Neural cell (in vitro differentiated cells): ENCODE results near the gene CRB2. TPM values are rescaled to one million over a fixed set of nuclear protein-coding genes. Genes with fewer than 3 reads are reported as not detected.

ENCODE experiments used
- H2AFZ ChIP-seq: fragments of 200-600, 300-800 bp; sonication (generic), shearing (Covaris generic); 2 replicates; pipeline ENCODE4 v1.6.0; 2014; ENCODE audit warnings: low read depth, mild to moderate bottlenecking, antibody characterized with exemption, low read length, moderate library complexity
- H3F3A ChIP-seq: fragments of 200-600 bp; shearing (Covaris generic); 2 replicates; pipeline ENCODE4 v1.6.1; 2016; ENCODE audit warnings: mild to moderate bottlenecking, moderate library complexity, mixed read lengths, antibody characterized with exemption, low read length; ENCODE audit not compliant: insufficient read depth, poor library complexity, severe bottlenecking
- H3K27ac ChIP-seq: fragments of 200-600, 300-800 bp; sonication (generic), shearing (Covaris generic); 2 replicates; pipeline ENCODE4 v1.5.1; 2014; ENCODE audit warnings: mild to moderate bottlenecking, low read length, moderate library complexity
- H3K27me3 ChIP-seq: fragments of 300-800, 200-600 bp; sonication (generic), shearing (Covaris generic); 2 replicates; pipeline ENCODE4 v1.6.0; 2014; ENCODE audit warnings: mild to moderate bottlenecking, low read depth, low read length, moderate library complexity; ENCODE audit not compliant: insufficient read depth
- H3K36me3 ChIP-seq: fragments of 300-800, 200-600 bp; sonication (generic), shearing (Covaris generic); 2 replicates; pipeline ENCODE4 v1.5.1; 2014; ENCODE audit warnings: mild to moderate bottlenecking, antibody characterized with exemption, low read length, moderate library complexity; ENCODE audit not compliant: insufficient read depth
- H3K4me2 ChIP-seq: fragments of 300-800, 200-600 bp; sonication (generic), shearing (Covaris generic); 2 replicates; pipeline ENCODE4 v1.6.0; 2014; ENCODE audit warnings: mild to moderate bottlenecking, low read length
- H3K4me3 ChIP-seq: fragments of 300-800, 200-600 bp; sonication (generic), shearing (Covaris generic); 2 replicates; pipeline ENCODE4 v1.5.1; 2014; ENCODE audit warnings: mild to moderate bottlenecking, low read length, moderate library complexity
- H3K79me2 ChIP-seq: fragments of 200-600 bp; shearing (Covaris generic); replicated peaks from 2 replicates; pipeline ENCODE4 v1.6.0; 2014; ENCODE audit warnings: mild to moderate bottlenecking, low read length, moderate library complexity; ENCODE audit not compliant: insufficient read depth
- H3K9ac ChIP-seq: fragments of 300-800, 200-600 bp; sonication (generic), shearing (Covaris generic); 2 replicates; pipeline ENCODE4 v1.6.1; 2016; ENCODE audit warnings: mild to moderate bottlenecking, low read length, mixed read lengths
- H3K9me2 ChIP-seq: fragments of 200-600 bp; shearing (Covaris generic); 2 replicates; pipeline ENCODE4 v1.6.1; 2016; ENCODE audit warnings: mild to moderate bottlenecking, low read length, mixed read lengths; ENCODE audit not compliant: insufficient read depth
- H3K9me3 ChIP-seq: fragments of 200-600, 300-800 bp; sonication (generic), shearing (Covaris generic); 2 replicates; pipeline ENCODE4 v1.6.1; 2016; ENCODE audit warnings: mild to moderate bottlenecking, mixed run types, low read length, moderate library complexity, mixed read lengths
- H4K20me1 ChIP-seq: fragments of 200-600 bp; shearing (Covaris generic); 2 replicates; pipeline ENCODE4 v1.6.1; 2016; ENCODE audit warnings: mild to moderate bottlenecking, mixed run types; ENCODE audit not compliant: insufficient read depth
- EP300 ChIP-seq: fragments of 450-650 bp; conservative IDR thresholded peaks from 2 replicates; pipeline ENCODE4 v1.6.1; 2014; ENCODE audit warnings: antibody characterized with exemption, mild to moderate bottlenecking, moderate library complexity; ENCODE audit not compliant: poor library complexity, severe bottlenecking
- EZH2 ChIP-seq: fragments of 200-600, 300-800 bp; shearing (Covaris generic), sonication (generic); IDR thresholded peaks from 2 replicates; pipeline ENCODE4 v1.6.1; 2014; ENCODE audit warnings: antibody characterized with exemption, low read length, borderline replicate concordance, mild to moderate bottlenecking; ENCODE audit not compliant: insufficient read depth, poor library complexity, severe bottlenecking
- POLR2AphosphoS5 ChIP-seq: IDR thresholded peaks from 2 replicates; pipeline ENCODE4 v1.6.1; 2012
- RAD21 ChIP-seq: fragments of 450-650 bp; conservative IDR thresholded peaks from 2 replicates; pipeline ENCODE4 v1.6.1; 2014; ENCODE audit warnings: antibody characterized with exemption, mild to moderate bottlenecking, moderate library complexity
- REST ChIP-seq: IDR thresholded peaks from 2 replicates; pipeline ENCODE4 v1.6.1; 2012; ENCODE audit warnings: borderline replicate concordance
- polyA plus RNA-seq: library from polyadenylated mRNA; depleted of rRNA; stranded (reverse); fragments of >200 nt; gene quantifications from 2 replicates; pipeline ENCODE4 v1.2.3, GENCODE V29; 2014

Gene CRB2
- polyA plus RNA-seq, 1 donor from 2014 or later, result 0.32 TPM

- H3K36me3 ChIP-seq, result no peaks in the 10 kb centered on the region
- H3K9me2 ChIP-seq, result no peaks in the 10 kb centered on the region
- H3K4me3 ChIP-seq, result no peak overlapping the region
- no peaks in the 10 kb centered on the region for H3K27me3 ChIP-seq
- no peaks in the 10 kb centered on the region for H4K20me1 ChIP-seq
- TF ChIP-seq POLR2AphosphoS5 (no peak), REST (no peak), EP300 (no peak), RAD21 (no peak)
- H3F3A ChIP-seq, result no peaks in the 10 kb centered on the region
- H3K4me2 ChIP-seq, result no peak overlapping the region
- H2AFZ ChIP-seq, result no peak overlapping the region
- peaks cover 3% of the 10 kb centered on the region for H3K9me3 ChIP-seq
- no peaks in the 10 kb centered on the region for H3K79me2 ChIP-seq
- H3K27ac ChIP-seq, result no peak overlapping the region
- no peak overlapping the region for H3K9ac ChIP-seq
Measured at GRCh38 chr9:123394291-123395235, 38.6 kb downstream of the CRB2 start.

DNA sequence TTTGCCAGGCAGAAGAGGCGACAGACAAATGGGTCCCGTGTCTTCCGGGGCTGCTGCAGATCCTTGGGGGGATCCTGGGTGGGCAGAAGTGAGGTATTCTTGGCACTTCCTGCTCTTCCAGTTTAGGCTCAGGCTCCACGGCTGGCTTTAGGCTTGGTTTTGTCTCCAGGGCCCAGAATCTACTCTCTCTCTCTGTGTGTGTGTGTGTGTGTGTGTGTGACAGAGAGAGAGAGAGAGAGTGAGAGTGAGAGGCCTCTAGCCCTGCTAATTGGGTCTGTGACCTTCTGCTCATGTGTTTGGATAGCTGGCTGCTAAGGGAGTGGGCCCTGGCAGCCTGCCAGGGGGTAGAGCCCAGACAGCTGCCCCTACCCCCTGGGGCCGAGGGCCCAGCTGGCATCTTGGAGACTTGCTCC lies 39.3 kb downstream of the CRB2 start:
- H3K4me3 ChIP-seq, result no peak overlapping the region
- no peaks in the 10 kb centered on the region for H3K79me2 ChIP-seq
- no peak for TF ChIP-seq POLR2AphosphoS5
- no peak overlapping the region for H3K4me2 ChIP-seq
- no peak overlapping the region for H2AFZ ChIP-seq
- H4K20me1 ChIP-seq, result no peaks in the 10 kb centered on the region
- H3K9me3 ChIP-seq, result peaks cover 3% of the 10 kb centered on the region
- no peak overlapping the region for H3K27ac ChIP-seq
- H3F3A ChIP-seq, result no peaks in the 10 kb centered on the region
- no peaks in the 10 kb centered on the region for H3K27me3 ChIP-seq
- H3K9ac ChIP-seq, result no peak overlapping the region
- no peaks in the 10 kb centered on the region for H3K9me2 ChIP-seq
- H3K36me3 ChIP-seq, result no peaks in the 10 kb centered on the region

GRCh38 chr9:123395689-123396511 lies 39.9 kb downstream of the CRB2 start:
- Histone ChIP-seq H3F3A (no peaks in the 10 kb centered on the region), H3K9me2 (no peaks in the 10 kb centered on the region), H4K20me1 (no peaks in the 10 kb centered on the region), H3K79me2 (no peaks in the 10 kb centered on the region), H3K27me3 (no peaks in the 10 kb centered on the region), H3K4me2 (no peak overlapping the region), H3K9ac (no peak overlapping the region), H3K4me3 (no peak overlapping the region), H3K9me3 (peaks cover 3% of the 10 kb centered on the region), H3K27ac (no peak overlapping the region), H2AFZ (no peak overlapping the region), H3K36me3 (no peaks in the 10 kb centered on the region)
- TF ChIP-seq EZH2, result no peak
- no peak for TF ChIP-seq EP300
